Astrocyte of the spinal cord (primary cell): ENCODE results near the gene NT5C1A.

ENCODE experiments used
- DNase-seq: peaks from one replicate; pipeline ENCODE4 v3.0.0; 2011; ENCODE audit warnings: low read depth, low spot score
- H3K4me3 ChIP-seq: 2 replicates; pipeline ENCODE4 v1.5.1; 2011; ENCODE audit warnings: low read depth, mild to moderate bottlenecking, low read length, moderate library complexity
- in situ Hi-C: cut with HindIII; loops from 2 replicates; pipeline ENCODE4 v1.10.0; 2017; ENCODE audit warnings: low sequenced_read_pairs
- TF ChIP-seq, protein P1 (sequence below): IDR thresholded peaks from 2 replicates; pipeline ENCODE4 v1.5.1; 2012; ENCODE audit warnings: low read depth, mild to moderate bottlenecking, low read length, inconsistent platforms

NT5C1A gene

GRCh38 chr1:39638965-39639304, 33.0 kb downstream of the NT5C1A start:
- H3K4me3 ChIP-seq = no peak overlapping the region
- DNase-seq = no peak
- TF ChIP-seq, protein P1, sequence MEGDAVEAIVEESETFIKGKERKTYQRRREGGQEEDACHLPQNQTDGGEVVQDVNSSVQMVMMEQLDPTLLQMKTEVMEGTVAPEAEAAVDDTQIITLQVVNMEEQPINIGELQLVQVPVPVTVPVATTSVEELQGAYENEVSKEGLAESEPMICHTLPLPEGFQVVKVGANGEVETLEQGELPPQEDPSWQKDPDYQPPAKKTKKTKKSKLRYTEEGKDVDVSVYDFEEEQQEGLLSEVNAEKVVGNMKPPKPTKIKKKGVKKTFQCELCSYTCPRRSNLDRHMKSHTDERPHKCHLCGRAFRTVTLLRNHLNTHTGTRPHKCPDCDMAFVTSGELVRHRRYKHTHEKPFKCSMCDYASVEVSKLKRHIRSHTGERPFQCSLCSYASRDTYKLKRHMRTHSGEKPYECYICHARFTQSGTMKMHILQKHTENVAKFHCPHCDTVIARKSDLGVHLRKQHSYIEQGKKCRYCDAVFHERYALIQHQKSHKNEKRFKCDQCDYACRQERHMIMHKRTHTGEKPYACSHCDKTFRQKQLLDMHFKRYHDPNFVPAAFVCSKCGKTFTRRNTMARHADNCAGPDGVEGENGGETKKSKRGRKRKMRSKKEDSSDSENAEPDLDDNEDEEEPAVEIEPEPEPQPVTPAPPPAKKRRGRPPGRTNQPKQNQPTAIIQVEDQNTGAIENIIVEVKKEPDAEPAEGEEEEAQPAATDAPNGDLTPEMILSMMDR = no peak
- in situ Hi-C loops = no loop called here

GRCh38 chr1:39637361-39637760, 34.5 kb downstream of the NT5C1A start:
- in situ Hi-C loops = no loop called here
- H3K4me3 ChIP-seq = no peak overlapping the region
- TF ChIP-seq, protein P1 = no peak
- DNase-seq = no peak

DNA sequence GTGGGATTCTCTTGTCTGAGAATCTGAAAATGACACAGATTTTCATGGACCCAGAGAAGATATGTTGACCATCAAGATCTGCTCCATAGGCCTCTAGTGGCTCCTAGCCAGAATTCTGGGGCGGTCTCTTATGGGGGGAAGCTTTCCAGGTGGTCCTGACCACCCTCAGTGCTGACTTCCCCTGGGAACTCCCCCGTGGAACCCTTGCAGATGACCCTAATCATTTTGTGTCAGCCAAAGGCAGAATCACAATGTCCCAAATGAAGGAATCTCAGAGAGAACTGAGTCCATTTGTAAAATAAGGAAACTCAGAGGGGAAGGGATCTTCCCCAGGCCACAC, 36.1 kb downstream of the NT5C1A start:
- H3K4me3 ChIP-seq = no peak overlapping the region
- TF ChIP-seq, protein P1 = no peak
- in situ Hi-C loops = no loop called here
- DNase-seq = no peak

DNA sequence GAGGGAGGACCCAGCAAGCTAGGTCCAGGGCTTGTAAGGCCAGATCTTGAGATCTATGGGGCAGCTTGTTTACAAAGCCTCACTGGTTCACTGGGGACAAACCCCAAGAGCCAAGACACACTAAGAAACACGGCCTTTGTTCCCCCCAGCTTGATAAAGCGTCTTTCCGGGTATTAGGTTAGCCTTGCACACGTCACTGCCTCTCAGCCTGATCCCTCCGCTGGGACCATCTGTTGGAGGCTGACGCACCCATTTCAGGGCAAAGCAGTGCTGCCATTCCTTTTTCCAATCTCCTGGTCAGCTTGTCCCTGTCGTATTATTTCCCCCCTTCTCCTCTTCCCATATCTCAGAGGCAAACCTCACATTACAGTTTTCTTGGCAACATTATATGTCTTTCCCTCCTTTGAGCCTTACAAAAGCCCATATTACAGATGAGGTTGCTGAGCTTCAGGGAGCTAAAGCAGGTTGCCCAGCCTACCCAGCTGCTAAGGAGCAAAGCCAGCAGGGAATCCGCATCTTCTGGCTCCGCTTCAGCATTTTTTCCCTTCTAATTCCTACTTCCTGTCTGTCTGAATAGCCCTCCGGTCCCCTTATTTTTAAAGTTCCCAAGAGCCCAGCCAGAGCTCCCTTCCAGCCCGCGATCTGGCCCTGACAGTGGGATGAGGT, 36.6 kb downstream of the NT5C1A start:
- H3K4me3 ChIP-seq = no peak overlapping the region
- DNase-seq = no peak
- TF ChIP-seq, protein P1 = no peak
- in situ Hi-C loops = no loop called here

GRCh38 chr1:39633422-39633821, 38.5 kb downstream of the NT5C1A start:
- DNase-seq = no peak
- in situ Hi-C loops = no loop called here
- H3K4me3 ChIP-seq = no peak overlapping the region
- TF ChIP-seq, protein P1 = no peak

DNA sequence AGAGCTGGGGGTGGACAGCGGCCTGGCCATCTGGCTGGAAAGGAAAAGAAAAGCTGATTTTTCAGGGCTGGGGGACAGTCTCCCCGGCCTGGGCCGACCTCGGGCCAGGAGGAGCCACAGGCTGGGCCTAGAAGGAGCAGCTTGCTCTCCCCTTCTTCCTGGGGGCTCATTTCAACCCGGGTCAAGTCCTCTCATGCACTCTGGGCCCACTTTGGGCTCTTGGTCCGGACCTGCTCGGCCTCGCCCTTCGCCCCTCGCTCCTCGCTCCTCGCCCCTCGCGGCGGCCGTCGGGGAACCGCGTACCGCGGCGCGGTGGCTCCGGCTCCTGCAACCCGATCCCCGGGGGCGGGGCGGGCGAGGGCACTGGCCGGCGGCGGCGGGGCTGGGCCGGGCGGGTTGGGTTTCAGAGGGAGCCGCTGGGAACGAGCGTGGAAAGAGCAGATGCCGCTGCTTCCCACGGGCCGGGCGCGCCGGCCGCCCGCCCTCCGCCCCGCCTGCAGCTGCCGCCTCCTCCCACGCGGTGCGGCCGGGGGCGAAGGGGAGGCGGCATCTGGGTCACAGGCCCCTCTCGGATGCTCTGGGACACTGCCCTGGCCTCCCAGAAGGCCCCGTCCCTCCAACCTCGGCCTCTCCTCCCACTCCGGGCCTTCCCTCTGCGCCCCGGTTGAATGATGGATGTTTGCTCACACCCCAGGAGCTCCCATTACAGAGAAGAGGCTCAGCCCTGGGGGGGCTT, 39.1 kb downstream of the NT5C1A start:
- in situ Hi-C loops = no loop called here
- TF ChIP-seq, protein P1 = no peak
- no peak overlapping the region for H3K4me3 ChIP-seq
- DNase-seq = peak; percentile 53

- H3K4me3 ChIP-seq = no peak overlapping the region
- no peak for DNase-seq
- in situ Hi-C loops = no loop called here
- TF ChIP-seq, protein P1 = no peak
These were observed 39.6 kb downstream of the NT5C1A start for GRCh38 chr1:39632323-39632681.
